Stimulated activated CD4-positive, alpha-beta T cell treated with anti-CD3 and anti-CD28 coated beads, TNF-alpha, amount 100 ng/mL, for 48 hours (primary cell): ENCODE data around the gene GPALPP1.
A peak's percentile ranks its signal among the peaks of the same experiment; 100 is the strongest.
"Not testable (repeated sequence)": the region's sequence is repeated elsewhere in the genome, so short reads cannot be mapped to it uniquely, and the experiment has no call there.

Experiments used
- DNase-seq, 3 donors: peaks; one replicate each; pipeline ENCODE4 v3.0.0-alpha.2; 2020; ENCODE audit warnings: low read depth in 3 of 3

Gene GPALPP1

GRCh38 chr13:45007225-45007624 lies 17.9 kb downstream of the GPALPP1 start:
- DNase-seq: no peak

- DNase-seq: no peak
These were observed 18.5 kb downstream of the GPALPP1 start for GRCh38 chr13:45007823-45008222.

GRCh38 chr13:45011198-45011597 lies 21.9 kb downstream of the GPALPP1 start:
- DNase-seq: no peak

GRCh38 chr13:45015300-45015699 lies 26.0 kb downstream of the GPALPP1 start:
- no peak for DNase-seq

GRCh38 chr13:45016792-45017425 lies 27.6 kb downstream of the GPALPP1 start:
- DNase-seq: no peak

- DNase-seq: not testable (repeated sequence)
These were observed 30.6 kb downstream of the GPALPP1 start for GRCh38 chr13:45019981-45020380.

- DNase-seq: no peak
These were observed 31.9 kb downstream of the GPALPP1 start for GRCh38 chr13:45021250-45021649.

GRCh38 chr13:45024847-45025246 lies 35.5 kb downstream of the GPALPP1 start:
- no peak for DNase-seq

- DNase-seq: no peak
These were observed 45.0 kb downstream of the GPALPP1 start for GRCh38 chr13:45034342-45034741.

GRCh38 chr13:45036206-45036605 lies 46.9 kb downstream of the GPALPP1 start:
- DNase-seq: no peak

- no peak for DNase-seq
These were observed 50.8 kb downstream of the GPALPP1 start for GRCh38 chr13:45040173-45040572.

GRCh38 chr13:45040622-45041021 lies 51.3 kb downstream of the GPALPP1 start:
- DNase-seq: no peak

GRCh38 chr13:45042539-45042938 lies 53.2 kb downstream of the GPALPP1 start:
- no peak for DNase-seq

GRCh38 chr13:45046445-45046844 lies 57.1 kb downstream of the GPALPP1 start:
- DNase-seq: no peak

GRCh38 chr13:45047394-45048310 lies 58.3 kb downstream of the GPALPP1 start:
- DNase-seq: peak; percentile 61 to 69 (median 69)

GRCh38 chr13:45048890-45049407 lies 59.6 kb downstream of the GPALPP1 start:
- DNase-seq: no peak

GRCh38 chr13:45049478-45049877 lies 60.1 kb downstream of the GPALPP1 start:
- no peak for DNase-seq

GRCh38 chr13:45051315-45051714 lies 62.0 kb downstream of the GPALPP1 start:
- DNase-seq: no peak

- peak; percentile 43 to 63 (median 43) for DNase-seq
These were observed 66.0 kb downstream of the GPALPP1 start for GRCh38 chr13:45055198-45055901.

GRCh38 chr13:45055902-45056648 lies 66.7 kb downstream of the GPALPP1 start:
- DNase-seq: no peak

GRCh38 chr13:45060062-45060461 lies 70.7 kb downstream of the GPALPP1 start:
- DNase-seq: no peak
